Adrenal gland (tissue), 12 donors: ENCODE results near the gene PRSS38. TPM values are rescaled to one million over a fixed set of nuclear protein-coding genes. Genes with fewer than 3 reads are reported as not detected.

Experiments used
- DNase-seq, 7 donors: peaks; one replicate each; pipeline ENCODE4 v3.0.0-alpha.2; 2019 to 2020
- H3K27ac ChIP-seq, 5 donors: fragments of 200-600 bp; sonication (generic) in 4 of 5; 1 replicate in 3 of 5; 2 replicates in 2 of 5; pipeline versions ENCODE4 v1.5.1 to v1.8.0; 2016 to 2020; ENCODE audit warnings: mild to moderate bottlenecking in 1 of 5
- H3K27me3 ChIP-seq: fragments of 200-600 bp; 2 replicates; pipeline ENCODE4 v1.8.0; 2021
- H3K36me3 ChIP-seq, 2 donors: fragments of 200-600 bp; replicated peaks in 1 of 2; 1 replicate in 1 of 2; 2 replicates in 1 of 2; pipeline versions ENCODE4 v1.5.1 to v1.8.0; 2018 to 2022
- H3K4me1 ChIP-seq, 2 donors: fragments of 200-600 bp; replicated peaks in 1 of 2; 1 replicate in 1 of 2; 2 replicates in 1 of 2; pipeline versions ENCODE4 v1.5.1 to v1.8.0; 2018 to 2021
- H3K4me3 ChIP-seq, 4 donors: fragments of 200-600 bp; sonication (generic) in 3 of 4; one replicate each; pipeline ENCODE4 v1.5.1; 2016 to 2018
- H3K9me3 ChIP-seq, 3 donors: fragments of 200-600 bp; sonication (generic) in 1 of 3; replicated peaks in 1 of 3; 1 replicate in 2 of 3; 2 replicates in 1 of 3; pipeline versions ENCODE4 v1.5.1 to v1.8.0; 2016 to 2021
- POLR2A ChIP-seq, 2 donors: fragments of 450-650 bp; IDR thresholded peaks; one replicate each; pipeline ENCODE4 v1.6.1; 2017; ENCODE audit warnings: antibody characterized with exemption in 2 of 2, mild to moderate bottlenecking in 2 of 2, moderate library complexity in 1 of 2
- WGBS, 4 donors: extraction: QIAGEN DNeasy Blood & Tissue Kit in 2 of 4; methylation state at CpG; one replicate each; pipeline versions ENCODE4 v1.1.5 to v1.1.7; 2013 to 2017; 5-methylcytosine and 5-hydroxymethylcytosine counted together
- intact Hi-C, 2 donors: fragments of 100-400 bp; cut with DNase I; formaldehyde crosslinking; loops; one replicate each; pipeline versions ENCODE4 v1.14.1 to v1.15.0; 2022 to 2023
- polyA plus RNA-seq, 3 donors: library from polyadenylated mRNA; stranded (reverse); fragments of 200-250 nt in 2 of 3; fragments of 350-450 nt in 1 of 3; fragmentation: Illumina TruSeq in 1 of 3; extraction: RNeasy Lipid Tissue Mini Kit (QIAGEN cat#74804) in 1 of 3; gene quantifications; one replicate each; pipeline ENCODE4 v1.2.3, GENCODE V29; 2013 to 2014
- total RNA-seq, 9 donors: library from RNA; depleted of rRNA in 4 of 9; stranded (reverse); fragments of >200 nt in 4 of 9; fragments of 120-200 nt in 1 of 9; fragmentation: NEBNext Ultra II Directional in 1 of 9; extraction: Animal tissue kit (Norgen Biotek cat#: 25700) in 1 of 9; gene quantifications; one replicate each; pipeline versions ENCODE4 v1.1.0 to v1.2.4, GENCODE V29; 2013 to 2023
- TF ChIP-seq, protein P1 (sequence below), 6 experiments: fragments of 450-650 bp in 4 of 6; fragments of 200-600 bp in 2 of 6; sonication (generic) in 1 of 6; IDR thresholded peaks; 1 replicate in 5 of 6; 2 replicates in 1 of 6; pipeline versions ENCODE4 v1.5.1 to v1.8.0; 2016 to 2021; ENCODE audit warnings: antibody characterized with exemption in 6 of 6, mild to moderate bottlenecking in 2 of 6, moderate library complexity in 1 of 6
- donor health status: healthy with polysubstance abuse.
- donor health status: Bipolar disorder and iron deficiency.
- donor health status: DM: yes; HTN: yes; CAD: no.
- donor health status: DM: no; HTN: no; CAD: no.
- donor health status: DM: no; HTN: no; CAD: no.
- donor health status: DM: yes; HTN: yes; CAD: no.

PRSS38 gene
- total and polyA plus RNA-seq, 12 donors, result not detected

DNA sequence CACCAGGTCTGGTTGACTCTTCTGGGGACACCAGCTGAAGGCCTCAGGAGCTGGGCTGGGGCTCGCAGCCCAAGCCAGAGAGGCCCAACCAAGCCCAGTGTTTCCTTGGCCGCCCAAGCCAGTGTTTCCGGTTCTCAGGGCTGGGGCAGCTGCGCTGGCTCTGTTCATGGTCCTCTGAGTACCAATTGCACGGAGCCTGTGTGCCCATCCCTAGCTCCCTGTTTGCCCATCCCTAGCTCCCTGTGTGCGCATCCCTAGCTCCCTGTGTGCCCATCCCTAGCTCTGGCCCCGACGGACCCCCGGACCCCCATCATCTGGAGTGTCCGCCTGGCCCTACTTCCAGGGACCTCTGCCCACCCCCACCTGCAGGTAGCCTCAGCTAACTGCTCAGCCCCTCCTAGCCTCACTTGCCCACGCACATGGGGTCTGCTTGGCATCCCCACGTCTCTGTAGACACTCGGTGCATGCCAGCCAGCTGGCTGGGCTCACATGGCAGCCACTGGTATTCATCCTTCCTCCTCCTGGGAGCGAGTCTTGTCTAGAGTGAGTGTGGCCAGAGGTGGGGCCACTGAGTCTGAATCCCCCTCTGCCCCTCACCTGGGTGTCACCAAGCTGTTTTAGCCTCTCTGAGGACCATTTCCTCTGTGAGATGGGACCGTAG lies 68.3 kb downstream of the PRSS38 start:
- DNase-seq, result peak in 1 of 7 donors; percentile 28
- intact Hi-C loops, result no loop called here
- Histone ChIP-seq H3K4me1 (peaks cover 0 to 8% of the 10 kb centered on the region in 2 donors), H3K4me3 (no peak overlapping the region), H3K36me3 (no peaks in the 10 kb centered on the region), H3K9me3 (no peaks in the 10 kb centered on the region), H3K27me3 (peaks cover 6% of the 10 kb centered on the region), H3K27ac (no peak overlapping the region)
- WGBS, 4 donors, result 88 to 93% (median 90%) methylated on average over 12 to 15 of the region's 15 CpGs
- TF ChIP-seq, protein P1, sequence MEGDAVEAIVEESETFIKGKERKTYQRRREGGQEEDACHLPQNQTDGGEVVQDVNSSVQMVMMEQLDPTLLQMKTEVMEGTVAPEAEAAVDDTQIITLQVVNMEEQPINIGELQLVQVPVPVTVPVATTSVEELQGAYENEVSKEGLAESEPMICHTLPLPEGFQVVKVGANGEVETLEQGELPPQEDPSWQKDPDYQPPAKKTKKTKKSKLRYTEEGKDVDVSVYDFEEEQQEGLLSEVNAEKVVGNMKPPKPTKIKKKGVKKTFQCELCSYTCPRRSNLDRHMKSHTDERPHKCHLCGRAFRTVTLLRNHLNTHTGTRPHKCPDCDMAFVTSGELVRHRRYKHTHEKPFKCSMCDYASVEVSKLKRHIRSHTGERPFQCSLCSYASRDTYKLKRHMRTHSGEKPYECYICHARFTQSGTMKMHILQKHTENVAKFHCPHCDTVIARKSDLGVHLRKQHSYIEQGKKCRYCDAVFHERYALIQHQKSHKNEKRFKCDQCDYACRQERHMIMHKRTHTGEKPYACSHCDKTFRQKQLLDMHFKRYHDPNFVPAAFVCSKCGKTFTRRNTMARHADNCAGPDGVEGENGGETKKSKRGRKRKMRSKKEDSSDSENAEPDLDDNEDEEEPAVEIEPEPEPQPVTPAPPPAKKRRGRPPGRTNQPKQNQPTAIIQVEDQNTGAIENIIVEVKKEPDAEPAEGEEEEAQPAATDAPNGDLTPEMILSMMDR (IDR thresholded peaks at IDR 0.05), result no peak
- no peak for TF ChIP-seq POLR2A (IDR thresholded peaks at IDR 0.05)

DNA sequence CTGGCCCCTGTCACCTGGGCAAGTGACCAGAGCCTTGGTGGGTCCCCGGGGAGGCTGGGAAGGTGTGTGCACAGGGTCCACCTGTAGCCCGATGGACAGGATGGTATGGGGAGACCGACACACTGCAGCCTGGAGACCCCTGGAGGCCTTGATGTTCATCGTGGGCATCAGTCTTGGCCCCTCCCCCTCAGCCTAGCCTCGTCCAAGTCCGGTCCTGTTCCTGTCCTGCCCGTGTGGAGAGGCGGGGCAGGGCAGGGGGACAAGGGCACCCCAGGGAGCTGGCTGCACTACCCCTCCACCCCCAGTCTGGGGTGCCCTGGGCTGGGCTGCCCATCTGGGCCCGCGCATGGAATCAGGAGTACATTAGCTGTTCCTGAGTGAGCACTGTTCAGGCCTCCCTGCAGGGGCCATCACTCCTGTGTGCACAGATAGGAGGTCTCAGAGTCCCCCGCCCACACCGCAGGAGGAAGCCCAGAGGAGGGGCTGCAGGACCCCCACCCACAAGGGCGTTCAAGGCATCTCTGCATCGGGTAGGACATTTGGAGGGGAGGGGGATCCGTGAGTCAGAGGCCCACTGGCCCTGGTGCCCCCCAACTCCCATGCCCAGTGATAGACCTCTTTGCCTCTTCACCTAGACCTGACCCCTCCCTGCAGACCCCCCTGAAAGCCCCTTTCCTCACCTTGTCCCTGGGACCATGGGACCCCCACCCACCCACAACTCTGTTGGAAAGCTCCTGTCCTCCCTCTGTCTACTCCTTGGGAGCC lies 69.1 kb downstream of the PRSS38 start:
- peaks cover 6% of the 10 kb centered on the region for H3K27me3 ChIP-seq
- no peaks in the 10 kb centered on the region for H3K9me3 ChIP-seq
- no peak for TF ChIP-seq POLR2A (IDR thresholded peaks at IDR 0.05)
- TF ChIP-seq, protein P1 (IDR thresholded peaks at IDR 0.05), result no peak
- H3K4me1 ChIP-seq, result peaks cover 0 to 8% of the 10 kb centered on the region in 2 donors
- H3K4me3 ChIP-seq, result no peak overlapping the region
- intact Hi-C loops, result no loop called here
- DNase-seq, result peak in 3 of 7 donors; percentile 4 to 29 (median 9)
- H3K27ac ChIP-seq, result no peak overlapping the region
- WGBS, 4 donors, result 70 to 92% (median 87%) methylated on average over 4 to 15 of the region's 15 CpGs
- H3K36me3 ChIP-seq, result no peaks in the 10 kb centered on the region

DNA sequence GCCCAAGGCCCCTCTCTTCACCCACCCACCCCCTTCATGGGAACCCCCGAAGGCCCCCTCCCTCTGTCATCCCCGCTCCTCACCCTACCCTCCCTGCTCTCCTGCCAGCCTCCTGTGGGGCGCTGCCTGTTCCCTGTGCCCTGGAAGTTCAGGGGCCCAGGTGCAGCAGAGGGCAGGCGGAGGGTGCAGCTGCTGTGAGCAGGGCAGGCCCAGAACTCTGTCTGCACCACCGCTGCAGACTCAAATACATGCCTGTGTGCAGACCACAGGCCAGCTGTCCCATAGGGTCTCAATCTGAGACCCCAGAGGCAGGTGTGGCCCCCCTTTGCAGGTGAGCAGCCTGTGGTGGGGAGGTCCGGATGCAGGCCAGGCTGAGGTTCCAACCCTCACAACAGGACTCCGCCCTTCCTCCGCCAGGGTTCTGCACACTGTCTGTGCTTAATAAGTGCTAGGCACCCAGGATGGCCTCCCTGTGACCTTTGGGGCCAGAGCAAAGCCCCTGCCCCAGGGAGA lies 69.7 kb downstream of the PRSS38 start:
- no peak overlapping the region for H3K4me3 ChIP-seq
- TF ChIP-seq, protein P1 (IDR thresholded peaks at IDR 0.05), result no peak
- no peak for TF ChIP-seq POLR2A (IDR thresholded peaks at IDR 0.05)
- peak overlapping the region in 1 of 5 donors; percentile 90 for H3K27ac ChIP-seq
- H3K4me1 ChIP-seq, result peaks cover 0 to 8% of the 10 kb centered on the region in 2 donors
- WGBS, 4 donors, result 85 to 100% (median 88%) methylated on average over 1 to 8 of the region's 8 CpGs
- intact Hi-C loops, result no loop called here
- H3K36me3 ChIP-seq, result no peaks in the 10 kb centered on the region
- peak in 4 of 7 donors; percentile 4 to 36 (median 14) for DNase-seq
- H3K27me3 ChIP-seq, result peaks cover 6% of the 10 kb centered on the region
- H3K9me3 ChIP-seq, result no peaks in the 10 kb centered on the region
